CD4-positive, alpha-beta T cell treated with Interleukin-10 for 1 hour (primary cell): ENCODE results near the gene SOX8.
"Not testable (repeated sequence)": the region's sequence is repeated elsewhere in the genome, so short reads cannot be mapped to it uniquely, and the experiment has no call there.

Source experiments
- DNase-seq: peaks from one replicate; pipeline ENCODE4 v3.0.0-alpha.2; 2020

Gene SOX8

DNA sequence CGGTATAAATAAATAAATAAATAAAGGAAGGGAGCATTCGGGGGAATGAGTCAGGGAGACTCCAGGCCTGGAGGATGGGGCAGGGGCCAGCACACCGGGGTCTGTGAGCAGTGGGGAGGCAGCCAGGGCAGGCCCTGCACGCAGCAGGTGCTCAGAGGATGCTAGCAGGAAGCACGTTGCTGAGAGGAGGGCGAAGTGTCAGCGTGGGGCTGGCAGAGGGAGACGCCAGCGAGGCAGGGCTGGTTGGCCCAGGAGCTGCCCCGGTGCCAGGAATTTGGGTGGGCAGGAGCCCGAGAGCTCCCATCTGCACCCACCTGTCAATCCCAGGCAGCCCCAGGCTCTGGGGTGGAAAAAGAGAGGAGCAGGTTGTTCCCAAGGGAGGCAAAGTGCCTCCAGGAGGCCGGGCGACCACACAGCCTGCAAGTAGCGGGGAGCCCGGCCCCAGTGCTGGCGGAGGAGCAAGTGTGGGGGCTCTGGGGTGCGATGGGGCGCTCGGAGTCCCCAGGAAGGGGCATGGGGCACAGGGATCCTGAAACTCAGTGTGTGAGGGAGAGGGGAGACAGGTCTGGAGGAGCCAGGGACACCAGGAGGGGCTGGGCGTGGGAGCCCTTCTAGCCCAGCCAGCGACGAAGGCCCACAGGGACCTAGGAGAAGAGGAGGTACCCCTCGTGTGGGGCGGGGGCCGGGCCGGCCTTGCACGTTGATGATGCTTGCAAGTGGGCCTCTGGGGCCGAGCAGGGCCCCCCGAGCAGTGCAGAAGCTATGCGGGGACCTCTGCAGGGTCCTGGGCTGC lies 28.0 kb downstream of the SOX8 start:
- DNase-seq: no peak

DNA sequence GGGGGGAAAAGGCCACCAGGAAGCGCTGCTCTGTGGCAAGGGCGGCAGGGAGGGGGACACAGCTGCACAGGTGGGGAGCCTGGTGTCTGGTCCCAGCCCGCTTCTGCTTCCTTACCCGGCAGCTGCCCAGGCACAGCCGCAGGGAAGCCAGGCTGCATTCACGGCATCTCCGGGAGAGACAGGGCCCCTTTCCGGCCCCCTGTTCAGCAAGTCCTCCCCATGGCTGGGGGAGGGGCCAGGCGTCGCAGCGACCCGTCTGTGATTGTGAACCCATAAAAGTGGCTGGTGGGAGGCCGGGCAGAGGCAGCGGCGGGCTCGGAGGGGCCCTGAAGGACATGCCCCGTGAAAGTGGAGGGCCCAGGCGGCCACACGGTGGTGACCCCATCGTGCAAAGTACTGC lies 28.7 kb downstream of the SOX8 start:
- no peak for DNase-seq

DNA sequence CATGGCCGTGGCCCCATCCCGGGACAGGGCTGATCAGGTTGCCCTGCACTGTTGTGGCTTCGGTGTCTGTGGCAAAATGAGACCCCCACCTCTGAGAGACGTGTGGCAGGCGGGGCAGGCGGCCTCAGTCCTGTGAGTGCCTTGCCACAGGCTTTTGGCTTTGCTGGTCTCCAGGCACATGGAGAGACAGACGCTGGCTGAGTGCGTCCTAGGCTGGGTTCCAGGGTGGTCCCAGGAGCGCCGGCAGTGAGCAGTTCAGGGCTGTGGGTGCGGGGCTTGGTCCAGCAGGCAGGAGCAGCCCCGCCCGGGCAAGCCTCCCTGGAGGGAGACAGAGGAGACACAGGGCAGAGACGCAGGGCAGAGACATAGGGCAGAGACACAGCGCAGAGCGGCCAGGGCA lies 29.2 kb downstream of the SOX8 start:
- DNase-seq: no peak

DNA sequence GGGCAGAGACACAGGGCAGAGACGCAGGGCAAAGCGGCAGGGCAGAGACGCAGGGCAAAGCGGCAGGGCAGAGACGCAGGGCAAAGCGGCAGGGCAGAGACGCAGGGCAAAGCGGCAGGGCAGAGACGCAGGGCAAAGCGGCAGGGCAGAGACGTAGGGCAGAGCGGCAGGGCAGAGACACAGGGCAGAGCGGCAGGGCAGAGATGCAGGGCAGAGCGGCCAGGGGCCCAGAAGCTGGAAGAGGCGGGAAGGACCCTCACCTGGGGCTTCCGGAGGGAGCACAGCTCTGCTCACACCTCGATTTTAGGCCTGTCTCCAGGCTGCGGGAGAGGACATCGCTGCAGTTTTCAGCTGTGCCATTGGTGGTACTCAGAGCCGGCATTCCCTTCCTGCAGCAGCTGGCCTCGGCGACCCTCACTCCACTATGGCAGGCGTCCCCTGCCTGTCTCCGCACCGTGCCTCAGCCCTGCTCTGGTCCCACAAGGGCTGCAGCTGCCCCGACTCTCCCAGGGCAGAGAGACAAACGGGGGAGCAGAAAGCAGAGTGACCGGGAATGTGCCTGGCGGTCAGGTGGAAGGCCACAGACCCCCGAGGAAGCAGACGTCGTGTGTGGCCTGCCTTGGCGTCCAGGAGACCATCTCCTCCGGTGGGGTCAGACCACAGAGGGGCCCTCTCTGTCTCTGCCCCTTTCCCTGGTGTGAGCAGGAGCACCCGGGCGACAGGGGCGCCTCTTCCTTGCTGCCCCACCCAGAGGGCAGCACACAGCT lies 29.9 kb downstream of the SOX8 start:
- no peak for DNase-seq

DNA sequence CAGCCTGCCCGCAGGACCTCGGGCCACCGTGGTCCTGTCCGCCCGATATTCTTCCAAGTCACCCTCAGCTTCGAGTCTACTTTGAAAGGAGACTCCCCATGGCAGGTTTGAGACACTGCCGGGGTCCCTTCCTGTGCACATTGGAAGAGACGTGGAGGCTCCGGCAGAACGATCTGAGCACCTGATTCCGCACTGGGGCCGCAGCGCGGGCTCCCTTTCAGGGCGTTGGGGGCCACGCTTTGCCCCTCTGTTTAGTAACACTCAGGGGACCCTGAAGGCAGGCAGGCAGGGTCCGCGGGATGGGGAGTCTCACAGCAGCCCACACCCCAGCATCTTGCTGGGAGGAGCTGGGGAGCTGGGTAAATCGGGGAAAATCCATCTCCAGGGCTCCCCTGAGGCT lies 30.6 kb downstream of the SOX8 start:
- no peak for DNase-seq

DNA sequence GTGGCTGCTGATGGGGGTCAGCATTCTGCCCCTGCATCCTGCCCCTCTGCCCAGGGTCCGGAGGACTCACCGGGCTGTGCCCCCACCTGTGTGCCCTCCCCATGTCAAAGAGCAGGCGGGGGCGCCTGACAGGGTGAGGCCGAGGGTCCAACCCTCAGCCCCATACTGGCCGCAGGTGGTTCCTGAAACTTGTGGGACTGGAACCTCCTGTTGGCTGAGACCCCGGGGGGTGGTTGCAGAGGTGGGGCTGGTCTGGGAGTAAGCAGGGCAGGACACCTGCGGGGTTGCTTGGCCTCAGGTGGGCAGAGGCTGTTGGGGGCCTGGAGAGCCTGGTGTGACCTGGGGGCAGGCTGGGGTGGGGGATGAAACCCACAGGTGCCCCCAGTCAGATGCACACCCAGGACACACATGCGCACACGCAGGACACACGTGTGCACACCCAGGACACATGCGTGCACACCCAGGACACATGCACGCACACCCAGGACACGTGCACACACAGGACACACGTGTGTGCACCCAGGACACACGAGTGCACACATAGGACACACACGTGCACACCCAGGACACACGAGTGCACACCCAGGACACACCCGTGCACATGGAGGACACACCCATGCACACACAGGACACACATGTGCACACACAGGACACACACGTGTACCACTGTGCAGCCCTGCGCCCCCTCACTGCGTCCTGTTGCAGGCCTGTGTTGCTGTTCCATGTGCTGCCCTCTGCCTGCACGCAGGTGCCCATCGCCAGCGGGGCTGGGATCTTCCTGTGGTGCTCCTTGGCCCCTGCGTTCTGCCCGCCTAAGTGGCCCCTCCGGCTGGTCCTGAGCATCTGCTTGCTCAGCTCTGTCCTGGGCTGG lies 31.4 kb downstream of the SOX8 start:
- DNase-seq: no peak

DNA sequence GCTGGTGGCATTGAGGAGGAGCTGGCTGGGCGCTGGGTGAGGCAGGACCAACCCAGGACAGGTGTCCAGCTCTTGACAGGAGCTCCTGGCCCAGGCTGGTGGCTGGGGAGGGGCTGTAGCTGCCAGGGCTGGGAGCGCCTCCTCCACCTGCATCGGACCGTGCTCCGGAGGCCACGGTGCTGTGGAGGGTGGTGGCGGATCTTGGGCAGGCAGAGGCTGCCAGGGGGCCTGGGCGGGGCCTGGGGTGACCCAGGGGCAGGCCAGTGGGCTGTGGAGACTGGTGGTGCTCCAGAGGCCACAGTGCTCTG lies 32.0 kb downstream of the SOX8 start:
- DNase-seq: no peak

DNA sequence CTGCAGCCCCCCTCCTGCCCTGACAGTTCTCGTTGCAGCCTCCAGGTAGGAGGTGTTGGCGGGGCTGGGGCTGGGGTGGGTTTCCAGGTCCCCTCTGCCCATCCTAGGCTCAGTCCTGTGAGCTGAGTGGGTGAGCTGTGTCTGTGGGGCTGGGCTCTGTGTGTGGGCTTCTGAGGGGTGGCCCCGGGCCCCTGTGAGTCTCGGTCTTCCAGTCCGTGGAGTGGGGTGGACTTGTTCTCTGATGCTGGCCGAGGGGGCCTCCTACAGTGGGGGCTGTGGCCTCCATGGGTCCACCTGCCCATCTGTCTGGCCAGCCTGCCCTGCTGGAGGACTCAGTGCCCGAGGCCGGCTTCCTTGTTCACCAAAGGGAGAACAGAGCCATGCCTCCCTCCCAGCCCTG lies 32.7 kb downstream of the SOX8 start:
- DNase-seq: no peak

DNA sequence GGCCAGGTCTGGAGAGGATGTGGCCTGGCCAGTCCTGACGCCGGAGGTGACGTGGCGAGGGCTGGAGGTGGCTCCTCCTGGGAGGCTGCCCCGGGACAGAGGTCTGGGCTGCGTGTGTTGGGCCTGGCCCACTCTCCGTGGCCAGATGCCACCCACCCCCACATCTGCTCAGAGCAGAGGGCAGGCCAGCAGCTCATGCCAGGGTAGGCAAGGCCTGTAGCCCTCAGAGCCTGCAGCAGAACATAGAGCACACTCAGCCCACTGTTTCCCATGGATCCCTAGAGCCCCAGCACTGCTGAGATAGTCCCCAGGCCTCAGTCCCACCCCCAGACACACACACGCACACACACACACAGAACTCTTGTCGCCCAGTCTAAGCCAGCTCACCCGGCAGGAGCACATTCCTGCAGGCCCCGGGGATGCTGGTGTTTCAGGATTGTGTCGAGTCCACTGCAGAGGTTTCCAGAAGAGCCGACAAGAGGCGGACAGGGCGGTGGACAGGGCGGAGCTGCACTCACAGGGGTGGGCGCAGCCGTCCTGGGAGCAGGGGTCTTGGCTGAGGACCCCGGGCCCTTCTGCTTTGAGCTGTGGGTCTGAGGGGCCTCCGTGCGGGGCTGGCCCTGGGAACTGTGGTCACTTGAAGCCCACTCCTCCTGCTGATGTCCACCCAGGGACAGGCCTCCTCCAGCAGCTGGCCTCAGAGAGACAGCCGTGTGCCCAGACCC lies 33.4 kb downstream of the SOX8 start:
- no peak for DNase-seq

DNA sequence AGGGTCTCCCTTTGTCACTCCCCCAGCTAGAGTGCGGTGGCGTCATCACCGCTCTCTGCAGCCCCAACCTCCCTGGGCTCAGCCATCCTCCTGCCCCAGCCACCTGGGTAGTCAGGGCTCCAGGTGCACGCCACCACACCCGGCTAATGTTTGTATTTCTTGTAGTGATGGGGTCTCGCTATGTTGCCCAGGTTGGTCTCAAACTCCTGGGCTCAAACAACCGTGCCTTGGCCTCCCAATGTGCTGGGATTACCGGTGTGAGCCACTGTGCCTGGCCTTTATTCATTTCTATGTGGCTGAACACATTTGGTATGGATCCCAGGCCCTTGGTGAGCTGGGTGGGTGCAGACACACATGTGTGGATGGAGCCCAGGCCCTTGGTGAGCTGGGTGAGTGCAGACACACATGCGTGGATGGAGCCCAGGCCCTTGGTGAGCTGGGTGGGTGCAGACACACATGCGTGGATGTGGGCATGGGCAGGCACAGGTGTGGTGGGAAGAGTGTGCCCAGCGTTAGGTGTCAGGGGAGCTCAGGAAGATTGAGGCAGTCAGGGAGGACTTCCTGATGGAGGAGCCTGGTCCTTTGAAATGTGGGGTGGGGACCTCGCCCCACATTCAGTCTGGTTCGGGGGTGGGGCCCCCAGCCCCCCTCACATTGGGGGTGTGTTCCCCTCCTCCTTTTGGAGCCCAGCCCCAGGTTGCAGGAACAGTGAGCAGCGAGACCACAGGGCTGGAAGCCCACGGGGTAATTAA lies 37.1 kb downstream of the SOX8 start:
- DNase-seq: no peak

DNA sequence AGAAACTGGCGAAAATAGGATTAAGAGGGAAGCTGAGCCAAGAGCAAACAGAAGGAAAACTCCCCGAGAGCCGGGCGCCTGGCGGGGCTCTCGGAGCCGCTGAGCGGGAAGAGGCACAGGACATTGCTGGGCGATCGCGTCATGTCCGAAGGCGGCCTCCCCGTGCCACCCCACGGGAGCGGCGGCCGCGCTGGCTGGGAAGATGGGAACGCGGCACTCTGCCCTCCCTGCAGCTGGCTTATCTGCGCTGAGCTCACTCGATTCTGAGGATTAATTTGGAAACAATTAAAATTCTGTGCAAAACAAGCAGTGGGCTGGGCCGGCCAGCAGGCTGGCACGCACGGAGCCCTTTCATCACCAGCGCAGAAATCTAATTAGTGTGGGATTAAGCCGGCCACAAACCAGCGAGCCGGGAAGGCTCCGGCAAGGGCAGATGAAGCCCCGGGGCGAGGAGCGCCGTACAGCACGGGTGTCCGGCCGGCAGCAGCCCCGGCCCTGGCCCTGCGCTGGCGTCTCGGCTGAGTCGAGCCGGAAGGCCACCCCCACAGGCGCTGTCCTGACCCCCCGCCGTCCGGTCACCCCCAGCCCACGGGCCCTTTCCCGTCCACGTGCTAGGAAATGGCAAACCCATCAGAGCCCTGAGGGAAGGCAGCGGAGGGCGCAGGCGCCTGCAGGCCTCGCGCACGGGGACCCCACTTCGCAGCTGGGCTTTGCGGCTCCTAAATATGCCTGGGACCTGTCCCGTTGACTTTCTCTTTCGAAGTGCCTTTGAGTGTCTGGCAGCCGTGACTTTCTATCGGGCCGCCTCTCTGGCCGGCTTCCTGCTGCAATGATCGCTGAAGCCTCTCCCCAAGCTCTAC lies 37.9 kb downstream of the SOX8 start:
- DNase-seq: no peak

DNA sequence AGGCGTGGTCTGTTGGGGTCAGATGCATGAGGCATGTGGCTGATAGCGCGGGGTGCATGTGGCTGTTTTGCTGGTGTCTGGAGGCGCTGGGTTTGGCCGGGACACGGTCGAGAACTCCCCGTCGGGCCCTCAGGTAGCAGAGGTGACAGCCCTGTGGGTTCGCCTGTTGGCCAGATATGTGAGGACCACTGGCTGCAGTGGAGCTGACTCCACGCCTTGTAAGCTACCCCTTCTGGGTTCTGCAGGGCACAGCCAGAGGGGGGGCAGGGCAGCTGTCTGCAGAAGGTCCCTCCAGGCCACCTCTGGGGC lies 38.5 kb downstream of the SOX8 start:
- DNase-seq: no peak

DNA sequence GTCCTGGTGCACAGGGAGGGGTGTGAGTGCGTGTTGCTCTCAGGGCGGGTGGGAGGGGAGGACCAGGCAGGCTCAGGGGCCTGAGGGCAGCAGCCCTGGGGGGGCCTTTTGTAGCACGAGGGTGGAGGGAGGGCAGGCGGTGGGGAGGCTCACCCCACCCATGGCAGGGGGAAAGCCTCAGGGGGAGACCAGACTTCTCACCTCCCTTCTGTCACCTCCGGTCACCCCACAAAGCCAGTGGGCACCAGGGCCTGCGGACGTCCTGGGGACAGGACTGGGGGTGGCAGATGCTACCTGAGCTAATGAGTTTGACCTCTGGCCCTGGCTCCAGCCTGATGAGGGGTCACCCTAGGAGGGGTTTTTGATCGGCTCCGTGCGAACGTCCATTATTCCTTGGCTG lies 39.0 kb downstream of the SOX8 start:
- no peak for DNase-seq

DNA sequence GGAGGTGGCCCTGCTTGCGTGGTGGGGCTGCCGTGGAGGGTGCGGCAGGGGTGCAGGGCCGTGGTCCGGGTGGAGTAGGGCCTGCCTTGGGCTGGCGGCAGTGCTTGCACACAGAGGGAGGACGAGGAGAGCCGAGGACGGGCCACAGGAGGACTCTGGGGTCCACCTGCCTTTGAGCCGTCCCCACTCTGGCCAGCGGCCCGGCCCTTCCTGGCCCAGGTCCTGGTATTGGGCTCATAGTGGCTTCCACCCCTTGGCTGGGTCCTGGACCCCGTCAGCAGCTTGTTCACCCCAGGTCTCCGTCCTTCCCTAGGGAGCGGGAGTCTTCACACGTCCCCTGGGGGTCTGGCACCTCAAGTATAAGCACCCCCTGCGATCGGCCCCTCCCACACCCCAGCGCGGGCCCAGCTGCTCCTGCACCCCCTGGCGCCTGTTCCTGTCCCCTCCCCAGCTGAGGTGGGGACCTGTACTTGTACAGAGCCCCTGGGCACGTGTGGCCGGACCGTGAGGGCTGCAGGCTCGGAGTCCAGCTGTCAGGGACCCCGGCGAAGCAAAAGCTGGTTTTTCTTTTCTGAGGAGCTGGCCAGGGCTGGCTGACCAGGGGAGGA lies 40.1 kb downstream of the SOX8 start:
- DNase-seq: no peak

DNA sequence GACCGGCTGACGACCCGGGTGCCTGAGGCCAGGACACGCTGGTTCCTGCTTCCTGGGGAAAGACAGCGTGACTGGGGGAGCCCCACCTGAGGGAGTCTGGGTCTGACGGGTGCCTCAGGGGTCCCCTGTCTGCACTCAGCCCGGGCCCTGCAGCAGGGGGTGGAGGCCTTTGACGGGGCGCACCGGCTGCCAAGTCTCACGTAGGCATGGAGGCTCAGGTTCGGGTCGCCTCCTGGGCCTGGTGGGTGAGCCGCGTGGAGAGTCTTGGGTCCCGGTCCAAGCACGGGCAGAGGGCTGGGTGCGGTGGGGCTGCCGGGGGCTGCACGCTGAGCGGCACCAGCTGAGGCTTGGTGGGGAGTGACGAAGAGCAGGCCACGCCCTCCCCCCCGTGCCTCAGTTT lies 40.9 kb downstream of the SOX8 start:
- DNase-seq: no peak

DNA sequence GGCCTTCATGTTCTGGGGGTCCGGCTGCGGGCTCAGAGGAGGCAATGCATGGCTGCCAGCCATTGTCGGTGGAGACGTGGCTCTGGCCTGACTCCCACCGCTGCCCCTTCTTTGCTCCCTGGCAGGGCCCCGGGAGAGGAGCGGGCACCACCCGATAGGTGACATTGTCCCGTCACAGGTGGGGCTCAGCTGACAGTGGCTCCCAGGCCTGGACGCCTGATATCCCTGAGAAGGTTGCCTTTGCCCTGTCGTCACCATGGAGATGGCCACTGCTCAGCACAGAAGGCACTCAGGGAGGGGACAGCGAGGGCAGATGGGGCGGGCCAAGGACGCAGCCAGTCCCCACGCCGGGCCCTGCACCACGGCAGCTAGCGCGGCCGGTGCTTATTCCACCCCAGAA lies 42.6 kb downstream of the SOX8 start:
- DNase-seq: no peak

DNA sequence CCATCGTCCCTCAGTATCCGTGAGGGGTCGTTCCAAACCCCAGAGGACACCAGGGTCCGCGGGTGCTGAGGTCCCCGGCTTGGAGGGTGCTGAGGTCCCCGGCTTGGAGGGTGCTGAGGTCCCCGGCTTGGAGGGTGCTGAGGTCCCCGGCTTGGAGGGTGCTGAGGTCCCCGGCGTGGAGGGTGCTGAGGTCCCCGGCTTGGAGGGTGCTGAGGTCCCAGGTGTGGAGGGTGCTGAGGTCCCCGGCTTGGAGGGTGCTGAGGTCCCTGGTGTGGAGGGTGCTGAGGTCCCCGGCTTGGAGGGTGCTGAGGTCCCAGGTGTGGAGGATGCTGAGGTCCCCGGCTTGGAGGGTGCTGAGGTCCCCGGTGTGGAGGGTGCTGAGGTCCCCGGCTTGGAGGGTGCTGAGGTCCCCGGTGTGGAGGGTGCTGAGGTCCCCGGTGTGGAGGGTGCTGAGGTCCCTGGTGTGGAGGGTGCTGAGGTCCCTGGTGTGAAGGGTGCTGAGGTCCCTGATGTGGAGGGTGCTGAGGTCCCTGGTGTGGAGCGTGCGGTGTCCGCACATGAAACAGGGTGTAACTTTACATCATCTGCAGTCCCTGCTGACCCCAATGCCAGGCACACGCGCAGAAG lies 43.7 kb downstream of the SOX8 start:
- DNase-seq: not testable (repeated sequence)

DNA sequence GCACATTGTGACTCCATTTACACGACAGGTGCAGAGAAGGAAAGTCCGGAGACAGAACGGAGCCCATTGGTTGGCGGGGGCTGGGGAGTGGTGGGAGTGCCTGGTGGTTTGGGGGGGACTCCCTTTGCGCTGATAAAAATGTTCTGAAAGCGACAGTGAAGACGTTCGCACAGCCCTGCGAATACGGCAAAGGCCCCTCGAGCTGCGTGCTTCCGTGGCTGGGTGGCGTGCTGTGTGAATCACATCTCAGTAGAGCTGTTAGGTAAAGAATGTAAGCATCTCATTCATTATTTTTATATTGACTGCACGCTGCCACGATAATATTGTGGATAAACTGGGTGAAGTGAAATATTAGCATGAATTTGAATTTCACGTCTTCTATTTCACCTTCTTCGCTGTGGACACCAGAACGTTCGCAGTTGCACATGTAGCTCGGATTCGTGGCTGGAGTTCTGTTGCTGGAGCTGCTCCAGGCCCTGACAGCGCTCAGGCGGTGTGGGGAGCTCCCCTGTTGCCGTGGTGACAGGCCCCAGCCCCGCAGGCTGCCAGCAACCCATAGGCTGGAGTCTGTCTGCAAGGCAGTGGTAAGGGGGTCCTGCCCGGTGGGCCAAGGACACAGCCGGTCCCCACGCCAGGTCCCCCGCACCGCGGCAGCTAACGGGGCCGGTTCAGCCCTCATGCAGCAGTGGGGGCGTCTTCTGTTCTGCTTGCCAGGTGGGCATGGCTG lies 44.6 kb downstream of the SOX8 start:
- DNase-seq: no peak

DNA sequence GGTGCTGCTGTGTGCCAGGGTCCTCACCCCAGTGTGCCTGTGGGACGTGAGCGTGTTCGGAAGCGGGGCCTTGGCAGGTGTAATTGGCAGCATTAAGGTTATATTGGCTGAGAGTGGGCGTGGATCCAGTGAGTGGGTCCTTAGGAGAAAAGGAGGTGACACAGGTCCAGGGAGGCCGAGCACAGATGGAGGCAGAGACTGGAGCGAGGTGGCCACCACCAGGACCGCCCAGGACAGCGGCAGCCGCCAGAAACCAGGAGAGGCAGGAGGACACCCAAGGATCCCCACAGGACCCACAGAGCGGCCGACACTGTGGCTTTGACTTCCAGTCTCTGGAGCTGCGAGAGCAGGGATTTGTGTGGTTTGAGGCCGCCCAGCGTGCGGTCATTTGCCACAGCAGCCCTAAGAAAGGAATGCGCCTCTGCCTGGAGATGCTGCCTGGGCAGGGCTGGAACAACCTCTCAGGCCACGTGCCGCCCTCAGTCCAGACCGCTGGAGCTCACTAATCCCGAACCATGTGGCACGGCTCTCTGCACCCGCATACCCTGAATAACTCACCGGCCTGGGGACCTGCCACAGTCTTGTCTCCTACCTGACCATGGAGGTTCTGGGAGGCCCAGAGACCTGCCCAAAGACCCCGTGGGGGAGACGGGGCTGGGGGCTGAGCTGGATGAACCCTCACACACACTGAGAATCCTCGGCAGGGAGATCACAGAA lies 45.4 kb downstream of the SOX8 start:
- no peak for DNase-seq
